ENCODE measurements around the gene MYH3. TPM values are rescaled to one million over a fixed set of nuclear protein-coding genes. Genes with fewer than 3 reads are reported as not detected.
A peak's percentile ranks its signal among the peaks of the same experiment; 100 is the strongest.
"Not testable (repeated sequence)": the region's sequence is repeated elsewhere in the genome, so short reads cannot be mapped to it uniquely, and the experiment has no call there.

MYH3 gene
- total RNA-seq, 1 experiment from 2014 or later: 2.4 TPM

GRCh38 chr17:10699856-10700255 lies 42.7 kb upstream of the MYH3 start:
- ChIA-PET CTCF (no interaction called here), POLR2A (no interaction called here)
- Histone ChIP-seq H3K9me3 (no peaks in the 10 kb centered on the region), H3K36me3 (ENCODE audit: control insufficient read depth, insufficient read depth, low read length) (no peaks in the 10 kb centered on the region), H3K4me1 (no peaks in the 10 kb centered on the region), H3K4me3 (ENCODE audit: low read depth, low read length) (no peak overlapping the region), H3K27me3 (replicated peaks; ENCODE audit: control insufficient read depth, insufficient read depth, low read length) (no peaks in the 10 kb centered on the region)
- intact Hi-C loops (cut with micrococcal nuclease; ENCODE audit: unreplicated experiment): no loop called here
- TF ChIP-seq, protein P1, sequence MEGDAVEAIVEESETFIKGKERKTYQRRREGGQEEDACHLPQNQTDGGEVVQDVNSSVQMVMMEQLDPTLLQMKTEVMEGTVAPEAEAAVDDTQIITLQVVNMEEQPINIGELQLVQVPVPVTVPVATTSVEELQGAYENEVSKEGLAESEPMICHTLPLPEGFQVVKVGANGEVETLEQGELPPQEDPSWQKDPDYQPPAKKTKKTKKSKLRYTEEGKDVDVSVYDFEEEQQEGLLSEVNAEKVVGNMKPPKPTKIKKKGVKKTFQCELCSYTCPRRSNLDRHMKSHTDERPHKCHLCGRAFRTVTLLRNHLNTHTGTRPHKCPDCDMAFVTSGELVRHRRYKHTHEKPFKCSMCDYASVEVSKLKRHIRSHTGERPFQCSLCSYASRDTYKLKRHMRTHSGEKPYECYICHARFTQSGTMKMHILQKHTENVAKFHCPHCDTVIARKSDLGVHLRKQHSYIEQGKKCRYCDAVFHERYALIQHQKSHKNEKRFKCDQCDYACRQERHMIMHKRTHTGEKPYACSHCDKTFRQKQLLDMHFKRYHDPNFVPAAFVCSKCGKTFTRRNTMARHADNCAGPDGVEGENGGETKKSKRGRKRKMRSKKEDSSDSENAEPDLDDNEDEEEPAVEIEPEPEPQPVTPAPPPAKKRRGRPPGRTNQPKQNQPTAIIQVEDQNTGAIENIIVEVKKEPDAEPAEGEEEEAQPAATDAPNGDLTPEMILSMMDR (IDR thresholded peaks at IDR 0.05; ENCODE audit: insufficient read depth in 1 of 2, low read depth in 1 of 2, low read length in 1 of 2, severe bottlenecking in 1 of 2, unreplicated experiment in 1 of 2): no peak
- no peak overlapping the region for H3K27ac Mint-ChIP-seq (ENCODE audit: unreplicated experiment)
- H3K4me1 Mint-ChIP-seq (ENCODE audit: low read depth, unreplicated experiment): no peaks in the 10 kb centered on the region
- H3K36me3 Mint-ChIP-seq (ENCODE audit: insufficient read depth, unreplicated experiment): no peaks in the 10 kb centered on the region
- H3K9me3 Mint-ChIP-seq (ENCODE audit: unreplicated experiment): no peaks in the 10 kb centered on the region
- DNase-seq: no peak
- H3K4me3 Mint-ChIP-seq (ENCODE audit: unreplicated experiment): no peak overlapping the region
- H3K27me3 Mint-ChIP-seq (ENCODE audit: insufficient read depth, unreplicated experiment): no peaks in the 10 kb centered on the region
- no TSS peak for BruUV-seq (replicated peaks)

- no peaks in the 10 kb centered on the region for H3K27me3 Mint-ChIP-seq (ENCODE audit: insufficient read depth, unreplicated experiment)
- Histone ChIP-seq H3K9me3 (no peaks in the 10 kb centered on the region), H3K36me3 (ENCODE audit: control insufficient read depth, insufficient read depth, low read length) (no peaks in the 10 kb centered on the region), H3K27me3 (replicated peaks; ENCODE audit: control insufficient read depth, insufficient read depth, low read length) (no peaks in the 10 kb centered on the region), H3K4me1 (no peaks in the 10 kb centered on the region), H3K4me3 (ENCODE audit: low read depth, low read length) (peak overlapping the region; percentile 82)
- peak overlapping the region; percentile 42 for H3K27ac Mint-ChIP-seq (ENCODE audit: unreplicated experiment)
- H3K4me3 Mint-ChIP-seq (ENCODE audit: unreplicated experiment): peak overlapping the region; percentile 72
- no peaks in the 10 kb centered on the region for H3K4me1 Mint-ChIP-seq (ENCODE audit: low read depth, unreplicated experiment)
- no peak for DNase-seq
- no peaks in the 10 kb centered on the region for H3K9me3 Mint-ChIP-seq (ENCODE audit: unreplicated experiment)
- peaks cover 11% of the 10 kb centered on the region for H3K36me3 Mint-ChIP-seq (ENCODE audit: insufficient read depth, unreplicated experiment)
- ChIA-PET POLR2A (no interaction called here), CTCF (no interaction called here)
- TF ChIP-seq, protein P1 (IDR thresholded peaks at IDR 0.05; ENCODE audit: insufficient read depth in 1 of 2, low read depth in 1 of 2, low read length in 1 of 2, severe bottlenecking in 1 of 2, unreplicated experiment in 1 of 2): no peak
- intact Hi-C loops (cut with micrococcal nuclease; ENCODE audit: unreplicated experiment): no loop called here
- TSS peak; percentile 68 for BruUV-seq (replicated peaks)
These were observed 41.1 kb upstream of the MYH3 start for GRCh38 chr17:10698096-10698818.

- no peaks in the 10 kb centered on the region for H3K4me1 Mint-ChIP-seq (ENCODE audit: low read depth, unreplicated experiment)
- H3K4me3 ChIP-seq (ENCODE audit: low read depth, low read length): peak within 1 kb of the TSS; percentile 82
- H3K4me3 Mint-ChIP-seq (ENCODE audit: unreplicated experiment): peak within 1 kb of the TSS; percentile 72
- no peaks in the 10 kb centered on the region for H3K27me3 ChIP-seq (replicated peaks; ENCODE audit: control insufficient read depth, insufficient read depth, low read length)
- H3K36me3 ChIP-seq (ENCODE audit: control insufficient read depth, insufficient read depth, low read length): no peaks in the 10 kb centered on the region
- H3K4me1 ChIP-seq: no peaks in the 10 kb centered on the region
- peak within 1 kb of the TSS; percentile 42 for H3K27ac Mint-ChIP-seq (ENCODE audit: unreplicated experiment)
- ChIA-PET CTCF (interaction anchor here (0.6 kb wide), 1 partner anchor 51 kb away, joined by 3 read pairs; no protein-coding TSS in a partner anchor), POLR2A (no interaction called here)
- H3K27me3 Mint-ChIP-seq (ENCODE audit: insufficient read depth, unreplicated experiment): no peaks in the 10 kb centered on the region
- intact Hi-C loops (cut with micrococcal nuclease; ENCODE audit: unreplicated experiment): loop anchor here (1.0 kb wide), 1 partner anchor 148 kb away; no protein-coding TSS in a partner anchor
- H3K36me3 Mint-ChIP-seq (ENCODE audit: insufficient read depth, unreplicated experiment): peaks cover 17% of the 10 kb centered on the region
- TF ChIP-seq, protein P1 (IDR thresholded peaks at IDR 0.05; ENCODE audit: insufficient read depth in 1 of 2, low read depth in 1 of 2, low read length in 1 of 2, severe bottlenecking in 1 of 2, unreplicated experiment in 1 of 2): peak in 1 of 2 experiments; percentile 34
- no TSS peak for BruUV-seq (replicated peaks)
- H3K9me3 Mint-ChIP-seq (ENCODE audit: unreplicated experiment): no peaks in the 10 kb centered on the region
- DNase-seq: peak; percentile 86 to 88
- no peaks in the 10 kb centered on the region for H3K9me3 ChIP-seq
These were observed 40.3 kb upstream of the MYH3 start, which contains the start of the genes ADPRM and SCO1 for GRCh38 chr17:10697092-10698081. Gene ADPRM (plus strand): TSS chr17:10697594. CDS start chr17:10704927, 7,333 bp downstream. Gene SCO1 (minus strand): TSS chr17:10697533. CDS start chr17:10697507, 26 bp downstream.

- H3K9me3 Mint-ChIP-seq (ENCODE audit: unreplicated experiment); DNase-seq; POLR2A ChIA-PET; H3K27me3 Mint-ChIP-seq (ENCODE audit: insufficient read depth, unreplicated experiment); H3K4me1 ChIP-seq; H3K36me3 ChIP-seq (ENCODE audit: control insufficient read depth, insufficient read depth, low read length); BruUV-seq (replicated peaks); H3K27me3 ChIP-seq (replicated peaks; ENCODE audit: control insufficient read depth, insufficient read depth, low read length); H3K27ac Mint-ChIP-seq (ENCODE audit: unreplicated experiment); H3K4me1 Mint-ChIP-seq (ENCODE audit: low read depth, unreplicated experiment); CTCF ChIA-PET; intact Hi-C loops (cut with micrococcal nuclease; ENCODE audit: unreplicated experiment); H3K9me3 ChIP-seq: not testable (repeated sequence)
- H3K4me3 ChIP-seq (ENCODE audit: low read depth, low read length): peak overlapping the region; percentile 82
- H3K36me3 Mint-ChIP-seq (ENCODE audit: insufficient read depth, unreplicated experiment): peaks cover 18% of the 10 kb centered on the region
- H3K4me3 Mint-ChIP-seq (ENCODE audit: unreplicated experiment): peak overlapping the region; percentile 72
These were observed 38.8 kb upstream of the MYH3 start for GRCh38 chr17:10695875-10696407.

Measured in Caco-2 (cell line).